HG03558 (cell line): ENCODE measurements around the gene SCN3B.

Experiments used
- ATAC-seq: cut with Tn5 transposase; IDR thresholded peaks from one replicate; pipeline ENCODE4 v1.9.1; 2021; ENCODE audit warnings: moderate number of reproducible peaks; ENCODE audit not compliant: unreplicated experiment; ENCODE audit errors: extremely low read depth

Gene SCN3B

DNA sequence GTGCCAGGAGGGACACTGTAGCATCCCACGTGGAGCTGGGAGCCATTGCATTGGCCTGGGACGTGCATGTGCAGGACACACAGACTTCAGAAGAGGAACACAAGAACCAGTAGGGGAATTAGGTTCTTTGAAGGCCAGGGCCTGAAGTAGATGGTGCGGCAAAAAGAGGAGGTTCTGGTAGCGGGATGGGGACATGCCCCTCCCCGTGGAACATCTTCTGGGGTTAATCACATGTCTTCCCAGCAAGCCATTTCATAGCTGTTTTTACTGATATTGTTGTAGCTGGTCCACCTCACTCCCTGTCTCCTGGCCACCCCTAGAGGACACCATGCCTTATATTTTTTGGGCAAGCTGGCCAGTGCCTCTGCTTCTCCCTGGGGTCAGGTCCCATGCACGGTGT is 74.3 kb downstream of the SCN3B start:
- ATAC-seq: no peak

DNA sequence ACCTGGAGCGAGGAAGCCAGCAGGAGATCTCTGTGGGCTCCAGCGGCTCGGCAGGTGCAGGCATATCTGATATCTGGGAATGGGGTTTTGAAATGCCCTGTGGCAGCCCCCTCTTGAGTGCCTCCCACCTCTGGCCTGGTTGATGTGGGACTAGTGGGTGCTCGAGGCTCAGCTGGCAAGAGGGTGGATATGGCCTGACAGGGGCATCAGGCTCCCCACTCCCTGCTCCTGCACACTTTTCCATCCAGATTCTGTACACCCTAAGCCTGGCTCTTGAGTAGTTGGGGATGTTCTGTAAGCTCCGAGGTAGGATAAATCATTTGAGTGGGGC is 75.0 kb downstream of the SCN3B start:
- ATAC-seq: no peak
